Raji (cell line): ENCODE measurements around the gene SOWAHD.
A peak's percentile ranks its signal among the peaks of the same experiment; 100 is the strongest.

ENCODE experiments used
- POLR2A ChIP-seq: IDR thresholded peaks from 2 replicates; pipeline ENCODE4 v1.6.1; 2011; ENCODE audit warnings: low read depth, low read length, control low read depth; ENCODE audit not compliant: insufficient read depth

The SOWAHD gene

GRCh38 chrX:119791437-119792231 is 33.2 kb downstream of the SOWAHD start, which contains the start of gene RPL39:
TSS of gene RPL39 (minus strand) at chrX:119791630. CDS start at chrX:119791576, 54 bp downstream.
- peak; percentile 90 for TF ChIP-seq POLR2A

GRCh38 chrX:119801253-119802221 is 43.1 kb downstream of the SOWAHD start:
- no peak for TF ChIP-seq POLR2A

- TF ChIP-seq POLR2A: no peak
Observed at GRCh38 chrX:119802546-119802945, 44.2 kb downstream of the SOWAHD start.

- TF ChIP-seq POLR2A: no peak
Observed at GRCh38 chrX:119809185-119809666, 50.8 kb downstream of the SOWAHD start.
